NK-92 (cell line): Measurements from ENCODE around the gene GGA3.

Experiments used
- DNase-seq: peaks from one replicate; lab custom pipeline; 2025; ENCODE audit not compliant: unreplicated experiment; lab: John Stamatoyannopoulos, UW

GGA3 gene

DNA sequence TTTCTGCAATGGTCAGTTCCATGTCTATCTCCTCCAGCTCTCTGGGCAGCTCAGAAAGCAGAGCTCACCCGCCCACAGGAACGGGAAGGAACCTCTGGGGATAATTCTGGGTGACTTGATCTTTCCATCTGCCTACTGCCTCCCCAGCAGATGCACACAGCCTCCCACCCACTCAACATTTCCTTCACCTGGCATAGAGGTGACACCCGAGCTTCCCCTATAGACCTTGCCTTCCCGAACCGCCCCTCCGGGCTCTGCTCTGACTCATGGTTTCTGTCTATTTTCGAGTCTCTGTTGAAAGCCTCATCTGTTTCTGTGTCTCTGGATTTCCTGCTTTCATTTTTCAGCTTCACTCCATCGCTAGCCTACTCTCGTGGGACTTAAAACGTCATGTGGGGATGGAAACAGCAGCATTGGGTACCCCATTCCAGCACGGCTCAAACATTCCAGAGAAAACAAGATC lies 11.4 kb downstream of the GGA3 start:
- no peak for DNase-seq

DNA sequence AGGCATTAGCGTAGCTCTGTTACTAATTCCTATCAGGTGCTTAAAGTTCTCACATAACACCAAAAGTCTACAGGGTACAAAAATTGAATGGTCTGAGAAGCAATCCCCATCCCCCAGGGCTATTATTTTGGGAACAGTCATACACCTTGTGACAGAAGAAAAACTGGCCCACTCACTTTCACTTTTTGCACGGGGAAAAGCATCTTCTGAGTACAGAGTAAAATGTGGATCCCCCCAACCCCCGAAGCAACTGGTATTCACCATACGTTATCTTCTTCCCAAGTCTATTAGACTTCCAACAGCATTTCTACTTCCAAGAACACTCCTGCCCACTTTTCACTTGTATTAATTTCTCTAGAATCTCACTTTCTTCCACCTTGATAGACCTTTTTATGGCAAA lies 11.8 kb downstream of the GGA3 start:
- no peak for DNase-seq

DNA sequence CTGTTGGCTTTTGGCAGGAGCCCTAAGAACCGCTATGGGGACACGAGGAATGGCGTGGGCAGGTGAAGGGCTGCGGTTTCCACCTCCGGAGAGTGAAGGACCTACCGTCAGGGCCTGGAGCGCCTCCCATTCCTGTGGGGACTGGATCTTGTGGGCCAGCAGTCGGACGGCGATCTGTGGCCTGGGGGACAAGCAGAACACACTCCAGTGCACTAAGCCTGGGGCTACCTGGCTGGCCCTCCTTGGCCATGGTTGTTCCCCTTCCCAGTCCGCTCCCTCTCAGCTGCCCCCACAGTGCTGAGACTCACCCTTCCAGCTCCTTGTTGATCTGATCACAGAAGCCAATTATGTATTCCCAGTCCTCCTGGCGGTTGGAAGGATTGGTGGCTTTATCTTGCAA lies 15.0 kb downstream of the GGA3 start:
- DNase-seq: no peak

DNA sequence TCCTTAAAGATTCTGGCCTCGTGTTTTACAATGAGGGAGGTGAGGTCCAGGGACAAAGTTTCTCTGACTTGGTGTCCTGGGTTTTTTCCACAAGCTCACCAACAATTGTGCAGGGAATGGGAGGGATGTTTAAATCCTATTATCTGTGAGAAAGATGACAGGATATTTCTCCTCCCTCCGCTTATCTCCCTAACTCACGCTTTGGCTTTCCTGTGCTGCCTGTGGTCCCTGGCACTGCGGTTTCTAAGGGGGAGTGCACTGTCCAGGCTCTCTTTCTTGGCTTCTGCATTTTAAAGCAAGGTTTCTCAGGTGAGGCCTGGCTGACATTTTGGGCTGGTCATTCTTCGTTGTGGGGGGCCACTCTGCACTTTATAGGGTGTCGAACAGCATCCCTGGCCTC lies 16.4 kb downstream of the GGA3 start:
- DNase-seq: no peak

DNA sequence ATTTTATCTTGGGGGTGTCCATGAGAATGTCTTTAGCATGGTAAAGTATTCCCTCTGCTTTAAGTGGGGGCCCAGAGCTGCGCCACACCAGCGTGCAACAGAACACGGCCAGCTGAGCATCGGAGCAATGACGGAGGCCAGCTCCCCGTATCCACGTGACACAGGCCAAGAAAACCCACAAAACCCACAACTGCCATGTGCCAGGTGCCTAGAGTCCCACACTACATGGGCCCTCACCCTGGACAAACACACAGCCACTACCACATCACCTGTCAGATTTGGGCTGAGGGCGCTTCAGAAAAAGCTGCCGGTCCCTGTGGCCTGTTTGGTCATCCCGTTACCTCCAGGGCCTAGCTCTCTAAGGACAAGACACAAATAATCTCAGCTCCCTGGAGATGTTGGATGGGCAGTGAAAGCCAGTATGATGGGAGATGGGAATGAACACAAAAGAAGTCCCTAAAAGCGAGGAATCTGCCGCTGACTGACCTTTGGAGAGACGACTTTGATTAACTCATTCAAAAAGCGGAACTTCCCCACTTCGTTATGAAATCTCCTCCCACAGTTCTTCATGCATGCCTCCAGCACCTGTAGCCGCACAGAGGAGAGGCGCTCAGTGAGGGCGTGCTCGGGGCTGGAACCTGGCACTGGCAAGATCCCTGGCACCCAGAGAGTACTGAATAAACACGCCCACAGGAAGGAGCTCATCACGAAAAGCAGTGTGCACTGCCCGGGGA lies 17.1 kb downstream of the GGA3 start:
- no peak for DNase-seq

DNA sequence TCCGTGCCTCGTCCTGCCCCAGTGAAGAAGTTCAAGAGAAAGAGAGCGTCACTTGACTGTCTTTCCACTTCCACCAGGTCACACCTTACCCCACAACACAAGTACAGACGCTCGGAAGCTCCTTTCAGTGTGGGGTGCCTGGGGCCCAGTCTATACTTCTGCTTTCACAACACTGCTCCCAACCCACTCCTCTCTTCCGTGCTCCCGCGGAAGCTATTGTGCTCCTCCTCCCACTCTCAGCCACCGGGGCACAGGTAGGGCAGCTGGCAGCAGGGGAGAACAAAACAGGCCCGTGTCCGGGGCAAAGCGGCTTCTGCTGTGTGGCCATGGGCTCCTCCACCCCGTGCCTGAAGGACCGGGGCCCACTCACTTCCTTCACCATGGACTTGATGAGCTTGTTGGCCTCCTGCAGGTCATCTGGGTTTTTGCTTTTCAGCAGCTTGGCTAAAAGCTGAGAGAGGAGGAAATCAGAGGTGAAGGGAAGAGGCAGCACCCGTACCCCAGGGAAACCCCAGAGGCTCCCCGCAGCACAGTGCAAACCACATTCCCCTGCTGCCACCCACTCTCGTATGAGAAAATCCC lies 18.9 kb downstream of the GGA3 start:
- no peak for DNase-seq

DNA sequence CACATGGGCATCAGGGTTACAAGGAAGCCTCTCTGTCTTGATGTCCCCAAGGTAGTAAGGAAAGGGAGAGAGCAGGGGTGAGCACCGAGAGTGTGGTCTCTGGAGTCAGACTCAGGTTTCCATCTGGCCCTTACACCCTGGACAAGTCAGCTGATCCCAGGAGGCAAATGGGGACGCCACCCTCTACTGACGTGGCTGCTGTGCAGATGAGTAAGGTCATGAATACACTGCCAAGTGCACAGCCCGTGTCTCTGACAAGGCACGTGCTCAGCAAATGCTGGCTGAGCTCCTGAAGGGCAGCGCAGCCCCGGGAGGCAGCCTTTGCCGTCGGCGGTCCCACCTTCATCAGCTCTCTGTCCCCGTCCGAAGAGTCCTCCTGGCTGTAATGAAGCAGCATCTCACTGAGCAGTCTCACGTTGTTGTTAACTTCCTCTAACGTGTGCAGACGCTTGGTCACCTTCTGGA lies 19.4 kb downstream of the GGA3 start:
- DNase-seq: no peak

DNA sequence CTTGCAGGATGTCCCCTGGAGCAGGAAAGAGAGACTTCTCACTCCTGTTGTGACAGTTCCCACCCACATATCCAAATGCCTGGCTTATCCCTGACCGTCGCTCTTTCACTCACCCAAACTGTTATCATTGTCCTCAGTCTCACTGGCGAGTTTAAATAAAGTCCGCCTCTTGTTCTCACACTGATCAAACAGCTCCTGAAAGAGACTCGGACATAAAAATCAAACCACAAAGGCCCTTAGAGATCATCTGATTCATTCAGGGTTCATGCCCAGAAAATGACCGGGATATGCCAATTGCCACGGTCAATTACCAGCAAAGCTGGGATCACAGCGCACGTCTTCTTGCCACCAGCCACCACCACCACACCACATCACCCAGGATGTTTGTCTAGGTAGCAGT lies 19.9 kb downstream of the GGA3 start:
- DNase-seq: no peak

DNA sequence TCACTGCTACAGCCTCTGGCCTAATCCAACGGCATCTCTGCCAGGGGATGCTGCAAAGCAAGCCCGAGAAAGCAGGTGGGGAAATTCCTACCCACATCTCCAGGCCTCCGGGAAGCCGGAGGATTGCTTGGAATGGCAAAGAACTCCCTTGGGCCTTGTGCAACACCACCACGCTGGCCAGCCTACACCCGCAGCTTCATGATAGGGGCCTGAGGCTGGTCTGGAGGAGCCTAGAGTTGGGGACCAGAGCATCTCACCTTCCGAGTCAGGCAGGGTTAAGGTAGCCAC lies 20.3 kb downstream of the GGA3 start:
- no peak for DNase-seq

DNA sequence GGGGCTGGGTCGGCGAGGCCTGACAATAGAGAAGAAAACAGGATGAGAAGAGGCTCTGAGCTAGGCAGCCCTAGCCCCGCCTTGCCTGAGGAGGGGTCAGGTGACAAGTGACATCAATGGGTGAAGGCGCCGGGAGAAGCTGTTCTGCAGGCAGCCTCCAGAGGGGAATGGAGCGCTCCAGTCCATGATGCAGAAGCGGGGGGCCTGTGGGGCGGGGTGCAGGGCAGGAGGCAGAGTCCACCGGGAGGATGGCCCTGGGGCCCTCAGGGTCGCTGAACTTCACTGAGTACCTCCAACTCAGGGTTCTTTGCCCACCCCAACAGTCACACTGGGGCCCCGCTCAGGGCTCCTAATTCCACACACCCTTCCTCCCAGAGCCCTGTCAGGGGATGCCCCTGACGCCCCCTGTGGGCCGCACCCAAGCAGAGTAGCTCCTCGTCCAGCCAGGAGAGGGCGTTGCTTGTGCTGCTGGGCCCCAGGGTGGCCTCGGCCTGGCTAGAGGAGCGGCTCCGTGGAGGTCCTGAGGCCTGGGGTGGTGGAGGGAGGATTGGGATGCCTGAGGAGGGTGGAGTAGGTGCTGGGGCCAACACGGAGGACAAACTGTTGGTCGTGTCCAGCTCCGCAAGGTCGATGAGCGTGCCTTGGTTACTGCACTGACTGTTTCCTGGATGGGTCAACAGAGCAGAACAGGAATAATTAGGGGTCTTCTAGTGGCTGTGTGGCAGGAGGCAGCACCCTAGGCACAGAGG lies 20.8 kb downstream of the GGA3 start:
- no peak for DNase-seq

DNA sequence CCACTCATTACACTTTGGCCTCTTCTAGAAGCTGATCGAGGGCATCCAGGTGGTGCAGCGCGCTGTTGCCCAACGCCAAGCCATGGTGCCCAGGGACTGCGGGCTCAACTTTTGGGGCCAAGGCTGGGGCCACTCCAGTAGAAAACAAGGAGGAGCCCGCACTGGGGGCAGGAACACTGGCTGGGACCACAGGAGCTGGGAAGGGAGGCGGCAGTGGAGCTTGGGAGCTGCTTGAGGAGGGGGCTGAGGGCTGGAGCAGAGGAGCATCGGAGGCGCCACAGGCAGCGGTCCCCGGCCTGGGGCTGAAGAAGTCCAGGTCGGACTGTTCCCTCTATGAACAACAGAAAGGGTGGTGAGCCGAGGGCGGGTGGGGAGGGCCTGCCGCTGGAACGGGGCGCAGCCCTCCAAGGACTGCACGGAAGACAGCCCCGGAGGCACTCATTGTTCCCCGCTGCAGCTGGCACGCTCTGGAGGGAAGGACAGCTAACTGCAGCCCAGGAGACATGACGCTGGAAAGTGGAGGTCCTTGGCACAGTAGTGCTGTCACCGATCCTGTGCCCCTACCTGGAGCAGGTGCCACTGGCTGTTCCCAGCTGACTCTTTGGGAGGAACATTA lies 21.5 kb downstream of the GGA3 start:
- no peak for DNase-seq

DNA sequence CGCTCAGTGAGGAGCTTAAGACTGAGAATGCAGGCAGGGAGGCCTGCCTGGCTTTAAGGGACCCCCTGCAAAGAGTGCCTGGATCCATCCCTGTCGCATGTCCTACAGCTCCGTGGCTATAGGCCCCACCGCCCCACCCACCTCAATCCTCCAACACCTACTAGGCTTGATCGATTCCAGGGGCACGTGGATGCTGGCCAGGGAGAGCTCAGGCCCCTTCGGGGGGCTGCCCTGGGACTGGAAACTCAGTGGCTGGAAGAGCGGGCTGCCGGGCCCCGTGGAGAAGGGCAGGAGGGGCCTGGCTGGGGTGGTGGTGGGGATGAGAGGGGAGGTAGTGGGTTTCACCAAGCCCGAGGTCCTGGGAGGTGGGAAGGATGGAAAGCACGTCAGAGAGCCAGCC lies 22.2 kb downstream of the GGA3 start:
- DNase-seq: no peak

DNA sequence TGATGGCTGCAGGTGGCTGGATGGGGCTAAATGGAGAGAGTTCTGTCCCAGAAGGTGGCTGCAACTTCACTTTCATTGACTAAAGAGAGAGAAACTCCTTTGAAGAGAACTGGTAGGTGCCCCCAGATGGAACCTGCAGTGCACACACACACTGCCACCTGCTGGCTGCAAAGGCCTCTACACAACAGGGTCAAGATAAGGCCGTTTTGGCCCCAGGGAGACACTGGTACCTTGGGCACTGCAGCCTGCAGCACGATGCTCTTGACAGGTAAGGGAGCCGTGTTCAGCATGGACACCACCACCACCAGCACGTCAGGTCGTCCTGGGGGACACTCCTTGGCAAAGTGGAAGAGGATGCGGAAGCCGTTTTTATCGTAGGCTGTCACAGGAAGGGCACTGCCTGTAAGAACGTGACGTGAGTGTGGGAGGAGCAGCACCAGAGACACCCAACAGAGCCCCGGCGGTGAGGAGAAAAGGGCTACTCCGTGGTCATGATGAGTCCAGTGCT lies 22.7 kb downstream of the GGA3 start:
- DNase-seq: no peak

DNA sequence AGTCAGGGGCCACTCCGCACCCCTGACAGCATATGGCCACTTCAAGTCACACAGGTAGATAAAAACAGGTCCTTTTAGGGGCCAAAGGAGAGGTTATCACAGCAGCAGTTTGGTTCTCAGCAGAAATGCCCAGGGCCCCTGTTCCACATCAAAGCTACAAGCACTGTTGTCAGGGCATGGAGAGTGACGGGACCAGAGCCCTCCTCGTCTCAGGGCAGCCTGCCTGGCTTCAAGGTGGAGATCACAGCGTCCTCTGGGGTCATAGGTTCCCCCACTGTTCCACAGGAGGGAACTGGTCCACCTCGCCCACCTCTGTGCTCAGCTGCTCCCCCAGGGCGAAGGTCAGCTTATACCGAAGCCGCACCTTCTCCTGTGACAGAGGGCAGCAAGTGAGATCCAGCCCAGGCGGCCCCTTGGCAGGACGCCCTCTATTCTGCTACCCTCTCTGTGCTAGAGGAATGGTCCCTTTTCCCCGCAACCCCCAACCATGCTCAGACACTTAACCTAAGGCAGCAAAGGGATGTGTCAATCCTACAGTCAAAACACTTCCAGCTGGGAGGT lies 23.3 kb downstream of the GGA3 start:
- no peak for DNase-seq

DNA sequence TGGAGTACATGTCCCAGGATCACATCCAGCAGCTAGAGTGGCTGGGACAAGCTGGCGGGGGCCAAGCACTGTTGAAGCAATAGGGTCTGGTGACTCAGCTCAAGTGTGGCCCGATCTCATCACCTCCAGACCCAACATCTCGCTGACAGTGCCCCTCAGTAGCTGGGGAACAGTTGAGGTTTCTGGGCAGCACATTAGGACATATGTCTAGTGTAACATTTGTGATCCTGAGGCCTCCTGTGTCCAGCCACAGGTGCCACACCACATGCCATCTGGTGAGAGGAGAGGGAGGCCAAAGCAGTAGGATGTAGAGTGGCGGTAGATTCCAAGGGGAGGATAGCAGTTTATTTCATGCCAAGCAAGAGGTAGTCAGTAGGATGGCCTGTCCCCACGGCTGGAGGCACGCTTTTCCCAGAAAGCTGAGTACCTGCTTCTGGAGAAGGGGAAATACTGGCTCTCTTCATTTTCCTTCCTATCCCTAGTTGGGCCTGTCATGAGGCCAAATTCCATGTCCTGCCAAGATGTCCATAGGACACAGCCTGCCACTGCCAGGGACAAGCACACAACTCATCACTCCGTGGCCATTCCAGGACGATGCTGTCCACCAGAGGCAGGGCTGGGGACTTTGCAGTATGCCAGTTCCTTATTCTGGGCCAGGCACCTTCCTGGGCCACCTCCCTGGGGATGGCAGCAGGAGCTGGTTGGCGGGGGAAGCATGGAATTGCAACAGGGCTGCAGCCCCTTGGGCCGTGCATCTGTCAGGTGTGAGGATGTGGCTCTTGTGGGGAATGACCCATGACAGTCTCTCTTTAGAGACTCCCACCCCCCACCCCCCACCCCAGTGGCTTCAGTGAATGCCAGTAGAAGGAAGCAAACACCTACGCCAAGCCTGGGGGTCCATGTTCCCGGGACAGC lies 24.0 kb downstream of the GGA3 start:
- DNase-seq: no peak

DNA sequence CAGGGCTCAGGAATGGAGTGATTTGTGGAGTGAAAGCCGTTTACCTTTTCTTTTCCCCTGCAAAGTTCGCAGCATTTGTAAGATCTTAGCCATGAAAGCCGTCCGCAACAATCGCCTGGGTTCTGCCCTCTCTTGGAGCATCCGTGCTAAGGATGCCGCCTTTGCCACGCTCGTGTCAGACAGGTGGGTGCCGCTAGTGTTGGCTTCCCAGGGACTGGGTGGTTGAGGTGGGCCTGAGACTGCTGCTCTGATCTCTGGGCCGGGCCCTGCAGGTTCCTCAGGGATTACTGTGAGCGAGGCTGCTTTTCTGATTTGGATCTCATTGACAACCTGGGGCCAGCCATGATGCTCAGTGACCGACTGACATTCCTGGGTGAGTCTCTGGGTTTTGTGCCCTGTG lies 28.6 kb downstream of the GGA3 start:
- DNase-seq: no peak

DNA sequence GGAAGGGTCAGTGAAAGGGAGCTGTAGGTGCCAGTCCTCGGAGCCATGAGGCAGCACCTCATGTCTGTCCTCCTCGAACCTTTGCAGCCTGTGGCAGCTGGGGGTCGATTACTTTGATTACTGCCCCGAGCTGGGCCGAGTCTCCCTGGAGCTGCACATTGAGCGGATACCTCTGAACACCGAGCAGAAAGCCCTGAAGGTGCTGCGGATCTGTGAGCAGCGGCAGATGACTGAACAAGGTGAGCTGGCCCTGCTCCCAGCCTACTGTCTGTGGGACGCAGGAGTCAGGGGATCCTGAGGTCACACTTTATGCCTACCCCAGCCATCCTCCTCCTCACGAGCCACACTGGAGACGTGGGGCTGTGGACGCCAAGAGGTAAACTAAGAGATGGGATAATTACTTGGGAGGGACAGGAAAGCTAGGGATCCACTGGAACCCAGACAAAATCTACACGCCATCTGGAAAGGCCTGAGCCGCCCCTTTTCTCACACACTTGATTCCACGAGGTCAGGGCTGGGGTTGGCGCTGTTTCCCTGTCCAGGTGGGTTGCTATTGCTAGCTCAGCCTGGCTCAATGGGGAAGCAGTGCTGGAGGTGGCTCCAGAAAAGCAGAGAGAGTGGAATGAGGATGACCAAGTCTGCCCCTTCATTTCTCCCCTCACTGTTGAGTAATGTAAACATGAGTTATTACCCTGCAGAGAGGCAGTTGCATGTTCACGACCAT lies 29.5 kb downstream of the GGA3 start:
- no peak for DNase-seq

DNA sequence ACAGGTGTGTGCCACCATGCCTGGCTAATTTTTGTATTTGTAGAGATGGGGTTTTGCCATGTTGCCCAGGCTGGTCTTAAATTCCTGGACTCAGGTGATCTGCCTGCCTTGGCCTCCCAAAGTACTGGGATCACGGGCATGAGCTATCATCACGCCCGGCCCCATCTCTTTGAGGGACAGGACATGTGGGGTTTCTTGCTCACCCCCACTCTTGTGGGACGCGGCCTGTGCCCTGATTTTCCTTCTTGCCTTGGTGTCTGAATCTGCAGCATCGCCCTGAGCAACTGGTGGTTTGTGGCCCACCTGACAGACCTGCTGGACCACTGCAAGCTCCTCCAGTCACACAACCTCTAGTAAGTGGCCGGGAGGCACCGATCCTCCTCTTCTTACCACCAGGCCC lies 30.3 kb downstream of the GGA3 start:
- no peak for DNase-seq

DNA sequence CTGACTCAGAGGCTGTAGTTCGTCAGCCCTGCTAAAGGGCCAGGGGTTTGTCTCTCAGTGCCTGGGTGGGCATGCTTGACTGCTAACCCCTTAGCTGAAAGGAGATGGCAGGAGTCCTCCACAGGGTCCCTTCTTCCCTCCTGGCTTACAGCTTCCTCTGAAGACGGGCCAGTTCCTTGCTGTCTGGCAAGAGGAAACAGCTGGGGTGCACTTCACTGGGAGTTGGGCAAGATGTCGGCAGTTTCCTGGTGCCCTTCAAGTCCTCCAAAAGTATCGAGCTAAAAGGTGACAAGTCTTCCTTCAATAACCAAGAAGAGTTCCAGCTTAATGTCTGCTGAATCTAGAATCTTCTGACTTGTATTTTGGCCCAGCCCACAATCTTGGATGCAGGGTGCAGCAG lies 32.6 kb downstream of the GGA3 start:
- DNase-seq: no peak

DNA sequence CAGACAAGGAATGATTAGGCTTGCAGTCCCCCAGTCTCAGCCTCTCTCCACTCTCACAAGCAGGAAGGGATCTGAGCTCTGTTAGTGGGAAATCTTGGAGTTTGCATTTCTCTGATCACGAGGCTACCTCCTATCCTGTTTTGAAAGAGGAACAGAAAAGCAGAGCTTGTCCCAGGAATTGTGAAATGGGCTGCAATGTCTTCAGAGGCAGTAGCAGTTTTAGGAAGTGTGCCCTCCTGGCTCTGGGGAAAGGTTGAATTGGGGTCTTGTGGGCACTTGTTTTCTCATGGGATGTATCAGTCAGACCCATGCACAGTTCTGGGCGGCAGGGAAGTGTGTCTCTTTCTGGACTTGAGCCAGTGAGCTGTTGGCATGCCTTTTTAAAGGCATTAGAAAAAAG lies 33.1 kb downstream of the GGA3 start:
- no peak for DNase-seq
